HepG2 (cell line): ENCODE results near the gene MAP2K7. TPM values are rescaled to one million over a fixed set of nuclear protein-coding genes. Genes with fewer than 3 reads are reported as not detected.
A peak's percentile ranks its signal among the peaks of the same experiment; 100 is the strongest.

Source experiments
- AGO2 ChIP-seq: fragments of 200-400 bp; formaldehyde crosslinking; optimal IDR thresholded peaks from 2 replicates; pipeline ENCODE3; 2017; ENCODE audit warnings: mild to moderate bottlenecking, low read depth, low read length, moderate library complexity
- ATF1 ChIP-seq: IDR thresholded peaks from 2 replicates; pipeline ENCODE4 v1.6.1; 2016; ENCODE audit warnings: mild to moderate bottlenecking, control low read depth
- GABPA ChIP-seq, 2 experiments: IDR thresholded peaks; 2 replicates each; pipeline ENCODE4 v1.6.1; 2011 to 2016; ENCODE audit warnings: low read depth in 2 of 2, low read length in 1 of 2, missing biosample characterization in 1 of 2, missing genetic modification characterization in 1 of 2
- KDM5B ChIP-seq: sonication (generic); formaldehyde crosslinking; IDR thresholded peaks from 2 replicates; pipeline ENCODE4 v1.4.0; 2020; ENCODE audit warnings: missing genetic modification reagents, mild to moderate bottlenecking, borderline replicate concordance
- PTBP1 ChIP-seq: fragments of 200-400 bp; formaldehyde crosslinking; IDR thresholded peaks from 2 replicates; pipeline ENCODE4 v1.6.1; 2018; ENCODE audit warnings: low read length, low read depth; ENCODE audit not compliant: poor library complexity, severe bottlenecking
- TEAD2 ChIP-seq: sonication (generic); formaldehyde crosslinking; IDR thresholded peaks from 2 replicates; pipeline ENCODE4 v1.9.0; 2021; ENCODE audit warnings: missing genetic modification reagents
- ZNF317 ChIP-seq: sonication (generic); formaldehyde crosslinking; IDR thresholded peaks from 2 replicates; pipeline ENCODE4 v1.5.0; 2020; ENCODE audit warnings: mild to moderate bottlenecking, missing genetic modification reagents
- ZNF33A ChIP-seq: sonication (generic); formaldehyde crosslinking; IDR thresholded peaks from 2 replicates; pipeline ENCODE4 v1.5.1; 2020; ENCODE audit warnings: missing genetic modification reagents, mild to moderate bottlenecking, moderate library complexity, borderline replicate concordance
- ZNF430 ChIP-seq: sonication (generic); formaldehyde crosslinking; IDR thresholded peaks from 2 replicates; pipeline ENCODE4 v1.9.0; 2021; ENCODE audit warnings: mild to moderate bottlenecking, missing genetic modification reagents
- ZNF510 ChIP-seq: sonication (generic); formaldehyde crosslinking; IDR thresholded peaks from 2 replicates; pipeline ENCODE4 v1.4.0; 2020; ENCODE audit warnings: low read depth, mild to moderate bottlenecking, missing genetic modification reagents
- ZNF83 ChIP-seq: sonication (generic); formaldehyde crosslinking; IDR thresholded peaks from 2 replicates; pipeline ENCODE4 v1.4.0; 2020; ENCODE audit warnings: missing genetic modification reagents, mild to moderate bottlenecking, borderline replicate concordance
- ZSCAN22 ChIP-seq: sonication (generic); formaldehyde crosslinking; IDR thresholded peaks from 2 replicates; pipeline ENCODE4 v1.4.0; 2020; ENCODE audit warnings: mild to moderate bottlenecking, missing genetic modification reagents
- polyA plus RNA-seq, 8 experiments: library from polyadenylated mRNA; depleted of rRNA in 3 of 8; stranded (reverse) in 7 of 8; unstranded in 1 of 8; fragments of >200 nt; fragmentation: Illumina TruSeq in 4 of 8; extraction: Trizol in 4 of 8; gene quantifications; 2 replicates each; pipeline versions ENCODE4 v1.2.1 to v1.2.3, GENCODE V29; 2011 to 2016; ENCODE audit warnings: low read depth in 4 of 8, missing spikeins in 1 of 8, mixed read lengths in 1 of 8; ENCODE audit not compliant: insufficient read depth in 1 of 8
- total RNA-seq, 5 experiments: library from RNA; depleted of rRNA; stranded (reverse); fragments of >200 nt; fragmentation: Illumina TruSeq; extraction: Trizol; gene quantifications; 2 replicates each; pipeline ENCODE4 v1.2.3, GENCODE V29; 2016; ENCODE audit warnings: low read depth in 1 of 5
- TF ChIP-seq, protein P1 (sequence below): sonication (generic); formaldehyde crosslinking; IDR thresholded peaks from 2 replicates; pipeline ENCODE4 v1.8.0; 2022; ENCODE audit warnings: mild to moderate bottlenecking, missing genetic modification reagents, borderline replicate concordance
- TF ChIP-seq, protein P2 (sequence below): sonication (generic); formaldehyde crosslinking; IDR thresholded peaks from 2 replicates; pipeline ENCODE4 v1.5.1; 2020; ENCODE audit warnings: mild to moderate bottlenecking, moderate library complexity, missing genetic modification reagents
- TF ChIP-seq, protein P3 (sequence below): sonication (generic); formaldehyde crosslinking; IDR thresholded peaks from 2 replicates; pipeline ENCODE4 v1.4.0; 2020; ENCODE audit warnings: low read depth, mild to moderate bottlenecking, missing genetic modification reagents
- TF ChIP-seq, protein P4 (sequence below): sonication (generic); formaldehyde crosslinking; IDR thresholded peaks from 2 replicates; pipeline ENCODE4 v1.4.0; 2020; ENCODE audit warnings: missing genetic modification reagents
- TF ChIP-seq, protein P5 (sequence below): sonication (generic); formaldehyde crosslinking; IDR thresholded peaks from 2 replicates; pipeline ENCODE4 v1.4.0; 2020; ENCODE audit warnings: missing genetic modification reagents

Gene MAP2K7
- total and polyA plus RNA-seq, 2 of the 13 experiments (the other 11 are each of a cell fraction or from before 2014, with no cell fraction given), result 9.0 to 10.8 TPM

DNA sequence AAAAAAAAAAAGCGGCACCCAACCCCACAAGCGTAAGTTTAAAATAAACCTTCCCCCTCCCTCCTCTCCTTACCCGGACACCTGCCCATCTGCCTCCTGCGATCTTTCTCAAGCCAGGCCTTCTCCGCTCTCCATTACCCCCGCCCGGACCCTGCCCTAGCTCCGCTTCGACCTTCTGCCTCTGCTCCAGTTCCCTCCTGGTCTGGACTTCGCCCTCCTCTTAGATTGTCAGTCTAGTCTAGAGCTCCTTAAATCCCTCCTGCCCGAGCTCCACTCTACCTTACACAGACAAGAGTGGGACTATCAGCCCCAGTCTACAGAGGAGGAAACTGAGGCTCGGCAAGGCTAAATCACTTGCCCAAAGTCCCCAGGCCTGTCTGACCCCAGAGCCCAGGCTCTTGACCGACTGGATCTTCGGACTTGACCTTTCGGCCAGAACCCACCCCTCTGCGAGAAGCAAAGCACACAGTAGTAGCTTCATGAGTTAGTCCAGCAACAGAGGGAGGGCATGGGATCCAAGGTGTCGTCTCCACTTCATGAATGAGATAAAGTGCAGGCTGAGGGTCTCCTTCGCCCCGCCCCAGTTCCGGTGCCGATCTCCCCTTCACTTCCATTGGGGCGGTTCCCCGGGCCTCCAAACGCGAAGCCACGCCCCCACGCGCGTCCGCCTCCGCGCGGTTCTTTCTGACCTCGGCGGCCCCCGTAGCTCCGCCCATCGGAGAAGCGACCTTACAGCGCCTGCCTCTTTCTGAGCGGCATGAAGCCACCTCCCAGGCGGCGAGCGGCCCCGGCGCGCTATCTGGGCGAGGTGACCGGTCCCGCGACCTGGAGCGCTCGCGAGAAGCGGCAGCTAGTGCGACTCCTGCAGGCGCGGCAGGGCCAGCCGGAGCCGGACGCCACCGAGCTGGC lies 16.2 kb downstream of the MAP2K7 start, which contains the start of gene SNAPC2 (continued):
- TF ChIP-seq ZNF430 (CRISPR knock-in tag) (peak; percentile 77; the same call in 1 of the 2 replicates), ZNF317 (CRISPR knock-in tag) (no peak), ZNF83 (no peak), GABPA (IDR thresholded peaks at IDR 0.05; ENCODE audit: low read depth, low read length) (no peak), GABPA (CRISPR knock-in tag; IDR thresholded peaks at IDR 0.05; ENCODE audit: low read depth) (peak; percentile 72; the same call in 1 of the 2 replicates), PTBP1 (no peak), ZNF33A (CRISPR knock-in tag) (0 out of 2 replicates have a peak, but pooled peaks have one; percentile 66), ZNF510 (CRISPR knock-in tag) (no peak), KDM5B (CRISPR knock-in tag) (peak; percentile 45; the same call in 1 of the 2 replicates), AGO2 (peak; percentile 71), ATF1 (CRISPR knock-in tag) (no peak), ZSCAN22 (peak; percentile 55; the same call in 1 of the 2 replicates), TEAD2 (no peak)
- TF ChIP-seq, protein P1, sequence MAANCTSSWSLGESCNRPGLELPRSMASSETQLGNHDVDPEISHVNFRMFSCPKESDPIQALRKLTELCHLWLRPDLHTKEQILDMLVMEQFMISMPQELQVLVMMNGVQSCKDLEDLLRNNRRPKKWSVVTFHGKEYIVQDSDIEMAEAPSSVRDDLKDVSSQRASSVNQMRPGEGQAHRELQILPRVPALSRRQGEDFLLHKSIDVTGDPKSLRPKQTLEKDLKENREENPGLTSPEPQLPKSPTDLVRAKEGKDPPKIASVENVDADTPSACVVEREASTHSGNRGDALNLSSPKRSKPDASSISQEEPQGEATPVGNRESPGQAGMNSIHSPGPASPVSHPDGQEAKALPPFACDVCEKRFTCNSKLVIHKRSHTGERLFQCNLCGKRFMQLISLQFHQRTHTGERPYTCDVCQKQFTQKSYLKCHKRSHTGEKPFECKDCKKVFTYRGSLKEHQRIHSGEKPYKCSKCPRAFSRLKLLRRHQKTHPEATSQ (CRISPR knock-in tag), result no peak
- TF ChIP-seq, protein P2, sequence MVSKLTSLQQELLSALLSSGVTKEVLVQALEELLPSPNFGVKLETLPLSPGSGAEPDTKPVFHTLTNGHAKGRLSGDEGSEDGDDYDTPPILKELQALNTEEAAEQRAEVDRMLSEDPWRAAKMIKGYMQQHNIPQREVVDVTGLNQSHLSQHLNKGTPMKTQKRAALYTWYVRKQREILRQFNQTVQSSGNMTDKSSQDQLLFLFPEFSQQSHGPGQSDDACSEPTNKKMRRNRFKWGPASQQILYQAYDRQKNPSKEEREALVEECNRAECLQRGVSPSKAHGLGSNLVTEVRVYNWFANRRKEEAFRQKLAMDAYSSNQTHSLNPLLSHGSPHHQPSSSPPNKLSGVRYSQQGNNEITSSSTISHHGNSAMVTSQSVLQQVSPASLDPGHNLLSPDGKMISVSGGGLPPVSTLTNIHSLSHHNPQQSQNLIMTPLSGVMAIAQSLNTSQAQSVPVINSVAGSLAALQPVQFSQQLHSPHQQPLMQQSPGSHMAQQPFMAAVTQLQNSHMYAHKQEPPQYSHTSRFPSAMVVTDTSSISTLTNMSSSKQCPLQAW, result peak; percentile 78; the same call in 1 of the 2 replicates
- TF ChIP-seq, protein P3, sequence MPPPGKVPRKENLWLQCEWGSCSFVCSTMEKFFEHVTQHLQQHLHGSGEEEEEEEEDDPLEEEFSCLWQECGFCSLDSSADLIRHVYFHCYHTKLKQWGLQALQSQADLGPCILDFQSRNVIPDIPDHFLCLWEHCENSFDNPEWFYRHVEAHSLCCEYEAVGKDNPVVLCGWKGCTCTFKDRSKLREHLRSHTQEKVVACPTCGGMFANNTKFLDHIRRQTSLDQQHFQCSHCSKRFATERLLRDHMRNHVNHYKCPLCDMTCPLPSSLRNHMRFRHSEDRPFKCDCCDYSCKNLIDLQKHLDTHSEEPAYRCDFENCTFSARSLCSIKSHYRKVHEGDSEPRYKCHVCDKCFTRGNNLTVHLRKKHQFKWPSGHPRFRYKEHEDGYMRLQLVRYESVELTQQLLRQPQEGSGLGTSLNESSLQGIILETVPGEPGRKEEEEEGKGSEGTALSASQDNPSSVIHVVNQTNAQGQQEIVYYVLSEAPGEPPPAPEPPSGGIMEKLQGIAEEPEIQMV (CRISPR knock-in tag), result no peak
- TF ChIP-seq, protein P4, sequence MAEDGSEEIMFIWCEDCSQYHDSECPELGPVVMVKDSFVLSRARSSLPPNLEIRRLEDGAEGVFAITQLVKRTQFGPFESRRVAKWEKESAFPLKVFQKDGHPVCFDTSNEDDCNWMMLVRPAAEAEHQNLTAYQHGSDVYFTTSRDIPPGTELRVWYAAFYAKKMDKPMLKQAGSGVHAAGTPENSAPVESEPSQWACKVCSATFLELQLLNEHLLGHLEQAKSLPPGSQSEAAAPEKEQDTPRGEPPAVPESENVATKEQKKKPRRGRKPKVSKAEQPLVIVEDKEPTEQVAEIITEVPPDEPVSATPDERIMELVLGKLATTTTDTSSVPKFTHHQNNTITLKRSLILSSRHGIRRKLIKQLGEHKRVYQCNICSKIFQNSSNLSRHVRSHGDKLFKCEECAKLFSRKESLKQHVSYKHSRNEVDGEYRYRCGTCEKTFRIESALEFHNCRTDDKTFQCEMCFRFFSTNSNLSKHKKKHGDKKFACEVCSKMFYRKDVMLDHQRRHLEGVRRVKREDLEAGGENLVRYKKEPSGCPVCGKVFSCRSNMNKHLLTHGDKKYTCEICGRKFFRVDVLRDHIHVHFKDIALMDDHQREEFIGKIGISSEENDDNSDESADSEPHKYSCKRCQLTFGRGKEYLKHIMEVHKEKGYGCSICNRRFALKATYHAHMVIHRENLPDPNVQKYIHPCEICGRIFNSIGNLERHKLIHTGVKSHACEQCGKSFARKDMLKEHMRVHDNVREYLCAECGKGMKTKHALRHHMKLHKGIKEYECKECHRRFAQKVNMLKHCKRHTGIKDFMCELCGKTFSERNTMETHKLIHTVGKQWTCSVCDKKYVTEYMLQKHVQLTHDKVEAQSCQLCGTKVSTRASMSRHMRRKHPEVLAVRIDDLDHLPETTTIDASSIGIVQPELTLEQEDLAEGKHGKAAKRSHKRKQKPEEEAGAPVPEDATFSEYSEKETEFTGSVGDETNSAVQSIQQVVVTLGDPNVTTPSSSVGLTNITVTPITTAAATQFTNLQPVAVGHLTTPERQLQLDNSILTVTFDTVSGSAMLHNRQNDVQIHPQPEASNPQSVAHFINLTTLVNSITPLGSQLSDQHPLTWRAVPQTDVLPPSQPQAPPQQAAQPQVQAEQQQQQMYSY (CRISPR knock-in tag), result no peak; the same call in 1 of the 2 replicates
- TF ChIP-seq, protein P5, sequence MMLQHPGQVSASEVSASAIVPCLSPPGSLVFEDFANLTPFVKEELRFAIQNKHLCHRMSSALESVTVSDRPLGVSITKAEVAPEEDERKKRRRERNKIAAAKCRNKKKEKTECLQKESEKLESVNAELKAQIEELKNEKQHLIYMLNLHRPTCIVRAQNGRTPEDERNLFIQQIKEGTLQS (CRISPR knock-in tag), result peak; percentile 28; the same call in 1 of the 2 replicates
